HG02943 (cell line): ENCODE results near the gene DLG2.
"Not testable (repeated sequence)": the region's sequence is repeated elsewhere in the genome, so short reads cannot be mapped to it uniquely, and the experiment has no call there.

Source experiments
- ATAC-seq: cut with Tn5 transposase; IDR thresholded peaks from one replicate; pipeline ENCODE4 v1.9.1; 2021; ENCODE audit warnings: mild to moderate bottlenecking, low read depth, moderate library complexity; ENCODE audit not compliant: unreplicated experiment

DLG2 gene

DNA sequence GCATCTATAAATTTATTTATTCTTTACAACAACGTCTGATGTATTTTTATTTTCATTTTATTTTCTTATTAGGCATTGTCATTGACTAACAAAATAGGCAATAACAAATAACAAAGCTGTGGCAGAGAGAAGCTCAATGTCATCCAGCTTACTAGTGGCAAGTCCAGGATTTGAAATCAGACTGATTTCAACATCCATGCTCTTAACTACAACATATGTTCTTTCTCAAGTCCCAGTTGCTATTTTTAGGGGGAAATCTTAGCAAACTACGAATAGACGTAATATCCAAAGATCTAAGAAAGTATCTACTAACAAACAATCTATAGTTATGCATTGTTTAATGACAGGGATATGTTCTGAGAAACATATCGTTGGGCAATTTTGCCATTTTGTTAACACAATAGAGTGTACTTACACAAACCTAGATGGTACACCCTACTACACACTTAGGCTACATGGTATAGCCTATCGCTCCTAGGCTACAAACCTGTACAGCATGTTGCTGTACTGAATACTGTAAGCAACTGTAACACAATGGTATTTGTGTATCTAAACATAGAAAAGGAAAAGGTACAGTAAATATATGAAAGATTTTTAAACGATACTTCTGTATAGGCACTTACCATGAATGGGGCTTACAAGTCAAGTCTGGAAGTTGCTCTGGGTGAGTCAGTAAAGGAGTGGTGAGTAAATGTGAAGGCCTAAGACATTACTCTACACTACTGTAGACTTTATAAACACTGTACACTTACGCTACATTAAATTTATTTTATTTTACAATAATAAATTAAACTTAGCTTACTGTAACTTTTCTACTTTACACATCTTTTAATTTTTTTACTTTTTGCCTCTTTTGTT is 151.3 kb downstream of the DLG2 start:
- ATAC-seq = no peak

DNA sequence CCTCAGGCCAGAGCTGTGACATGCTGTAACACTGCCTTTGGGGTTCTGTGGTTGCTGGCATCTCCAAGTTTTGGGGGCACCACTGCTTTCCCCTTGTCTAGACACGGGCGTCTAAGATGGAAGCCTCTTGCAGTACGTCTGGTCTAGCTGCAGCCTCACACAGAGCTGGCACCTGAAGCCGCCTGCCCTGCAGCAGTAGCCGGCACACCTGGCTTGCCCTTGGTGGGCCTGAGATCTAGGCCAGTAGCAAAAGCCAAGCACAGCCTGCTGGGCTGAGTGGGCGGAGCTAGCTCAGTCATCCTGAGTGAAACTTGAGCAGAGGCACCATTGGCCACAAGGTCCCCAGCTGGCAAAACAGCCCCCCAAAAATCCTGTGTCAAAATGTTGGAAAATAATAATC is 154.2 kb downstream of the DLG2 start:
- ATAC-seq = no peak

DNA sequence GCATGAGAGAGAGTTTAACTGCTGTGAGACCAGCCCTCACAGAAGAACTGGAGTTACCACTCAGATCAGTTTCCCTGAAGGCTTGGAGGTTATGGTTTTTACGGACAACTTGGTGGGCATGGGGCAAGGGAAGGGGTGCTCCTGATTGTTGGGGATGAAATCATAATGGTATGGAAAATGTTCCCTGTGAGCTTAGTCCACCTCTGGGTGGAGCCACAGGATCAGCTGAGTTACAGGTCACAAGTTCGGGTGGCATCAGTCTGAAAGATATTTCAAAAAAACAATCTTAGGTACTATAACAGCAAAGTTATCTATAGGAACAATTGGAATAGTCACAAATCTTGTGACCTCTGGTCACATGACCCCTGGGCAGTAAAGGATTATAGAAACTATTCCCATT is 162.9 kb downstream of the DLG2 start:
- no peak for ATAC-seq

DNA sequence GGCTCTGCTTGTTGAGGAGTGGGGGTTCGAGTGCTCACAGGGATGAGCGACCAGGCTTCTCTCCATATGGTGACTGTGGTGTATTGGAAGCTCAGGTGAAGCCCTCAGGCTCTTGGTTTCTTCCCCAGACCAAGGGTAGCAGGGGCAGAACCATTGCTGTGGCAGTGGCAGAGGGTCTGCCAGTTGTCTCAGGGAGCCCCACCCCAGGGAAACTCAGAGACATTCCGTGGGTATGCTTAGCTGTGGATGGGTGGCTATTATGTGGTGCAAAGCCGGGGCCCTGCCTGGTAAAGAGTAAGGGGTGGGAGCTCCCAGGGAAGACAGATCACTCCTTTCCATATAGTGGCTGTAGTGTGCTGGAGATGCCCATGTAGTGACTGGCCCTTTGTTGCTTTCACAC is 167.8 kb downstream of the DLG2 start:
- no peak for ATAC-seq

DNA sequence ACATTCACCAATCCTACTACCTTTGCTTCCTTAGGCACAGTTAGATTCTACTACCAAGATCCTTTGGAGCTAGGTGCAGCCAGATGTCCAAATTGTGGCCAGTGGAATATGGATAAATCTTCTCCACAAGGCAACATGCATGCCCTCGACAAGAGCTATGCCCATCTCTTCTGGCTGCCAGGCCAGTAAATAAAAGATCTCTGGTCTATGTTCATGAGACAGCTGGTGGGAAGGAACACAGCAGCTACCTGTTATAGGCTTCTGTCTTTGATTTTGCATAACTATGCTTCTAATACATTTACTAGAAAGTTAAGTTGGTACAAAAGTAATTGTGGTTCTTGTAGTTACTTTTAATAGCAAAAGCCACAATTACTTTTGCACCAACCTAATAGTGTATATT is 182.7 kb downstream of the DLG2 start:
- no peak for ATAC-seq

DNA sequence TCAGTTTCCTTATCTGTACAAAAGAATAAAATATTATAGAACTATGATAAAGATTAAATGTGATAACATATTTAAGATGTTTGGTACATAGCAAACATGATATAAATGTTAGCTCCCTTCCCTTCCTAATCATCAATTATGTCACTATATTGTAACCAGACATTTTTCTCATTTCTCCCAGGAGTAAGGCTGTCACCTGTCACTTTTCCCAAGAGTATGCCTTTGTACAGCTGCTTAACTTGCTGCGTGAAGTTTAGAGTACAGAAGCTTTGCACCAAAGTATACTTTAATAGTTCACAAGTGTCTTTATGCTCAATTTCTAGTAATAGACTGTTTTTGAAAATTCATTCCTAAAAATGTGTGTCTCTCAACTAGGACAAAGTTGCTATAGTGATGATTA is 186.9 kb downstream of the DLG2 start:
- ATAC-seq = no peak

DNA sequence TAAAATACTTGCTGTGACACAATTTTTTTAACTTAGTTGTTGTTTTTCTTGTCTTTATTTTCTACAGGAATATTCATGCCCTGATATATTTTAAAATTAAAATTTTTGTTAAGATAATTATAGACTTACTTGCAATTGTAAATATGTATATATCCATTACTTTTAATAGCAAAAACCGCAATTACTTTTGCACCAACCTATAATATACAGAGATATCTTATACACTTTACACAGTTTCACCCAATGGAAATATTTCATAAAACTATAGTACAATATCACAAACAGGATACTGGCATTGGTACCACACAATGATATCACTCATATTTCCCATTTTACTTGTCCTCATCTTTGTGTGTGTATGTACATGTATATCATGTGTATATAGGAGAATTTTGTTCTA is 188.8 kb downstream of the DLG2 start:
- no peak for ATAC-seq

DNA sequence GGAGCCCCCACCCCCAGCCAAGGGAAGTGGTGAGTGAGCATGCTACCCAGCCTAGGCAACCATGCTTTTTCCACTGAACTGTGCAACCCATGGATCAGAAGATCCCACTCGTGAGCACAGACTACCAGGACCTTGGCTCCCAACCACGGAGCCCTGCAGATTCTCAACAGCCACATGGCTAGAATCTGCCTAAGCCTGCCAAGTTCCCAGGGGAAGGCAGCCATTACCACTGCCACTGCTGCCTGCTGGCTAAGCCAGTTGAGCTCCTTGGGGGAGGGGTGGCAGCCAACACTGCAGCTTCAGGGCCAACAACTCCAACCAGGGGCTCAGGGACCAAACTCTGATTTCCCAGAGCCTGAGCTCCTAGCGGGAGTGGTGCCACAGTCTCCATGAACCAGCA is 195.8 kb downstream of the DLG2 start:
- ATAC-seq = no peak

DNA sequence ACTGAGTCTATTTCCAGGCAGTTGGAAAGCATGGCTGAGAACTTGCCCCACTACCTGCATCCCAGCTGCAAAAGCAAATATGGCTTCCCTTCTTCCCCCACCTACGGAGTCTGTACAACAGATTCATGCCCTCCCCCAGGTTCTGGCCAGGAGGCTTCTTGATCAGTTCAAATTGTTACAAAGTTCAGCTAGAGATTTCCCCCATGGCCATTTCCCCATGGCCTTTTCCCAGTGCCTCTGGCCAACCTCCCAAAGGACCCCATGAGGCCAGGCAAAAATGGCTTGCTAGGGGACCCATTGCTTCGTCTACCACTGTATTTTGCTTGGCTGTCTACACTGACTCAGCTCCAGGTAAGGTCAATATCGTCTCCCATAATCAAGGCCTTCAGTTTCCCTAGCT is 203.3 kb downstream of the DLG2 start:
- ATAC-seq = no peak

DNA sequence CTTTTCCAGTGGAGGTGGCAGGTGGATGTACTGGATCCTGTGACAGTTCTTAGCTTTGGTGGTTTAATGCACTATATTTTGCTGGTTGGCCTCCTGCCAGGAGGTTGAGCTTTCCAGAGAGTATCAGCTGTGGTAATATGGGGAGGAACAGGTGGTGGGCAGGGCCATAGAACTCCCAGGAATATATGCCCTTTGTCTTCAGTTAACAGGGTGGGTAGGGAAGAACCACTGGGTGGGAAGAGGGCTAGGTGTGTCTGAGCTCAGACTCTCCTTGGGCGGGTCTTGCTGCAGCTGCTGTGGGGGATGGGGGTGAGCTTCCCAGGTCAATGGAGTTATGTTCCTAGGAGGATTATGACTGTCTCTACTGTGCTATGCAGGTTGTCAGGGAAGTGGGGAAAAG is 203.8 kb downstream of the DLG2 start:
- ATAC-seq = no peak

DNA sequence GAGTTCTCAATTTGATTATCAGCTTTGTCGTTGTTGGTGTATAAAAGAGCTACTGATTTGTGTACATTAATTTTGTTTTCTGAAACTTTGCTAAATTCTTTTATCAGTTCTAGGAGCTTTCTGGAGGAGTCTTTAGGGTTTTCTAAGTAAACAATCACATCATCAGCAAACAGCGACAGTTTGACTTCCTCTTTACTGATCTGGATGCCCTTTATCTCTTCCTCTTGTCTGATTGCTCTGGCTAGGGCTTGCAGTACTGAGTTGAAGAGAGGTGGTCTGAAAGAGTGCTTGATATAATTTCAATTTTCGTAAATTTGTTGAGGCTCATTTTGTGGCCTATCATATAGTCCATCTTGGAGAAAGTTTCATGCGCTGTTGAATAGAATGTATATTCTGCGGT is 213.0 kb downstream of the DLG2 start:
- ATAC-seq = no peak

DNA sequence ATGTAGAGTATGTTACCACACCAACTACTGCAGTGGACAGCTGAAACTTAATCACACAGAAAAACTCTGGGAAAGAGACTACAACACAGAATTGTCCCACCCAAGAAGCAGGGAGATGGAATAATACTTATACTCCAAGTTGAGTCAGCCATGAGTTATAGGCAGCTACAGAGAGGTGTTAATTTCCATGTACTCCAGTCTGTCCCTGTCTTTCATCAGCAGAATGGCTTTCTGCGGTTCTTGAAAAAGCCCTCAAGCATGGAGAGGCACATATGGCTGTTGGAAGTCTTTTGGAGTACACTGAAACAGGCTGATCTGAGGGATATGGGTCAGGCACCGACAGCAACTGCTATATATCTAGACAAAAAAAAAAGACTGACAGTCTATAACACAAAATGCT is 219.5 kb downstream of the DLG2 start:
- no peak for ATAC-seq

DNA sequence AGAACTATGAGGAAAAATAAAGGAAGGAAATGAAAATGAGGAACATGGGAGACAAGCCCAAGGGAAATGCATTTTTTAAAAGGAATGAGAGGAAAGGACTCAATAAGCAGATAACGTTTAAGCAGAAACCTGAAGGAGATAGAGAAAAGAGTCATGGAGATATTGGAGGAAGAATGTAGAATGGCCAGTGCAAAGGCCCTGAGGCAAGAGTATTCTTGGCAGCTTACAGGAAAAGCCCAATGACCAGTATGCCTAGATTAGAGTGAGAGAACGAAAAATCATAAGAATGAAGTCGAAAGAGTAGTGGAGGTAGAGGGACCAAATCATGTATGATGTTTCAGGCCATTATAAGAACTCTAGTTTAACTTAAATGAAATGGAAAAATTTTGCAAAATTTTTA is 220.3 kb downstream of the DLG2 start:
- ATAC-seq = no peak

DNA sequence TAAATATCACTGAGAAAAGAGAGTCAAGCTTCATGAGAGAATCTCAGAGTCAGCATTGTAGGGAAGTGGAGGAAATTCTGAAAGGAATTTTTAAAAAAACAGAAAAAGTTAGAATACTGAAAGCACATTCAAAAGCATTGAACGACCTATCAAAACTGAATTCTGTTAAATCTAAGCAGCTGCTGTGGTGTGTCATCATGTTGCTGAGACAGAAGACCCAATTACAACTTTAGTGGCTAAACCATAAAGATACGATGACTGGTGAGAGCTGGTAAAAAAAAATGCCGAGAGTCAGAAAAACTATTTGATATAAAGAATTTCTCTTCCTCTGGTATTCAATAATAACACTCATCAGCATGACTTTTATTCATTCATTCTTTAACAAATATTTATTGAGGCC is 220.8 kb downstream of the DLG2 start:
- ATAC-seq = no peak

DNA sequence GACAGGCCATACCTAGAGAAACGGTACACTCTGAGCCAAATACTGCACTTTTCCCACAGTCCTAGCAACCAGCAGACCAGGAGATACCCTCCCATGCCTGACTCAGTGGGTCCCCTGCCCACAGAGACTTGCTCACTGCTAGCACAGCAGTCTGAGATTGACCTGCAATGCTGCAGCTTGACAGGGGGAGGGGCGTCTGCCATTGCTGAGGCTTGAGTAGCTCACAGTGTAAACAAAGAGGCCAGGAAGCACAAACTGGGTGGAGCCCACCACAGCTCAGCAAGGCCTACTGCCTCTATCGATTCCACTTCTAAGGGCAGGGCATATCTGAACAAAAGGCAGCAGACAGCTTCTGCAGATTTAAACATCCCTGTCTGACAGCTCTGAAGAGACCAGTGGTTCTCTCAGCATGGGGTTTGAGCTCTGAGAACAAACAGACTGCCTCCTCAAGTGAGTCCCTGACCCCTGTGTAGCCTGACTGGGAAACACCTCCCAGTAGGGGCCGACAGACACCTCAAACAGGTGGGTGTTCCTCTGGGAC is 231.6 kb downstream of the DLG2 start:
- not testable (repeated sequence) for ATAC-seq

DNA sequence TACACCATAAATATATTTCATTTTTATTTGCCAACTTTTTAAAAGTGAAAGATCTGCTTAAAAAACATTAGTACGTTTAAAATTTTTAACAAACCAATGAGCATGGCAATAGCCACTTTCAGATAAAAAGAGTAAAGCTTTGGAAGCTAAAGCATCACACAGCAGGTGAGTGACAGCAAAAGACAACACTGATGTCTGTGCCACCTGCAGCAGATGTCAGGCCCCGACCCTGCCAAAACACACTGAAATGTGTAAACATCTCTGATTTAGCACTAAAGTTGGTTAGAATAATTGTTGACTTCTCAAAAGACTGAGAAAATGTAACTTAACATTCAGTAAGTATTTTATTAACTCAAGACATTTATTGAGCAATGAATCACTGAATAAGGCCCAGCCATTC is 232.9 kb downstream of the DLG2 start:
- ATAC-seq = no peak

DNA sequence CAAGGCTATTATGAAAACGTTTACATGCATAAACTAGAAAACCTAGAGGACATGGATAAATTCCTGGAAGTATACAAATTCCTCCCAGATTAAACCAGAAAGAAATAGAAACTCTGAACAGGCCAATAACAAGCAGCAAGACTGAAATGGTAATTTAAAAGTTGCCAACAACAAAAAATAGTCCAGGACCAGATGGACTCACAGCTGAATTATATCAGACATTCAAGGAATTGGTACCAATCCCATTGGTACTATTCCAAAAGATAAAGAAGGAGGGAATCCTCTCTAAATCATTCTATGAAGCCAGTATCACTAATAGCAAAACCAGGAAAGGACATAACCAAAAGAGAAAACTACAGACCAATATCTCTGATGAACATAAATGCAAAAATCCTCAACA is 236.0 kb downstream of the DLG2 start:
- no peak for ATAC-seq

DNA sequence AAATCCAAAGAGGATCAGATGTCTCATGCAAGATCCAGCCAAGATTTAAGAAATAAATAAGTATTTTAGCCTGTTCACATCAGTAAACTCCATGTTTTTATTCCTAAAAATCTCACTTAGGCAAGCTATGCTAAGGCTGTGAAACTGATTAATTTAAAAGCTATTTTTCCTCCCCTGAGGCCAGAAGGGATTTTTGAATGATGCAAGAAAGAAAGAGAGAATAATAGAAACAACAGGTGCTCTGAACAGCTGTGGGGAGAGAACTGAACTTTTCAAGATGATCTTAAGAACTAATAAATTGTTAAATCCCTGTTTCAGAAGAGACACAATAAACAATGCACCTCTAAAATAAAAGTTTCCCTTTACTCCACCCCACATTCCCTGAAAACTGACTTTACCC is 241.6 kb downstream of the DLG2 start:
- no peak for ATAC-seq

DNA sequence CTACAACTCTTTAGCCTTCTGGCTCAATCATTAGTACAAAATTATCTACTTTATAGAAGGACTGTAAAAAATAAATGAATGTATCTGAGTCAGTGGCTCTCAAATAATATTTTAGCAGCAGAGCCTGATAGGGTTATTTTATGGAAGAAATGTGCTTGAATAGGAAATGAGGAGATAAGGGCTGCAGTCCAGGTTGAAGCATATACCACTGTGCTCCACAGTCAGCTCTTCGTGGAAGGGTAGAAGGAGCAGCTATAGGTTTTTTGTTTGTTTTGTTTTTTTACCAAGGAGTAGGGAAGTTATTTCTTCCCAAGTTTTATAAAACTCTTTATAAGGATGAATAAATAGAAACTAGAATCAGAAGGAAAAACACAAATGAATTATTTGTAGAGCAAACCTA is 242.0 kb downstream of the DLG2 start:
- ATAC-seq = no peak

DNA sequence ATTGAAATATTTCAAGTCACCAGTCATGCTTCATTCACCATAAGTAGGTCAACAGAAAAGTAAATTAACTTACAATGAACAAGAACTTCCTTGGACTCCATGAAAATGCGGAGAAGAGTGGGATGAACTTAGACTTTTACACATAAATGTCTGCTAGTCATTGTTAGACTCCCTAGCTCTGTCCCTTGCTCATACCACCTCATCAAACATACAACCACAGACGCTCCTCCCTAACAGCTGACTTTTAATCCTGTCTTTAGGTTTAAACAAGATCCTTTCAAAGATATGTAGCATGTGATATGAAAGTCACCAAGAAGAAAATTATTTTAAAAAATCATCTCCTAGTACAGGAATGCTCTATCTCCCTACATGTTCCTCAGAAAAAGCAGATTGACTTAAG is 248.1 kb downstream of the DLG2 start:
- no peak for ATAC-seq

DNA sequence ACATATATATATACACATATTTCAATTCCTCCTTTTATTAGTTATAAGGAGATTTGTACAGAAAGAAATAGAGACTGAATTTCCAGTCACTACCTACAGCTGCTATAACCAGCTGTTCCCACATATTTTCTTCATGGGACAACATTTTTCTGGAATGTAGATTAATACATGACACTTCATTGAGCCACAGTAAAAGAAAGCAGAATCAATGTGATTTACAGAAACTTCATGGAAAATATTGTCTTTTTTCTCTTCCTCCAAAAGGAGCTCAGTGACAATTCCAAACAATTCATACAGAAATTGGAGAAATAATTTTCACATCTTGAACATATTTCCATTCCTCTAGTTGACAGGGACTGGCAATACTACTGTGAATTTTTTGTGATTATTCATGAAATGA is 249.2 kb downstream of the DLG2 start:
- no peak for ATAC-seq

DNA sequence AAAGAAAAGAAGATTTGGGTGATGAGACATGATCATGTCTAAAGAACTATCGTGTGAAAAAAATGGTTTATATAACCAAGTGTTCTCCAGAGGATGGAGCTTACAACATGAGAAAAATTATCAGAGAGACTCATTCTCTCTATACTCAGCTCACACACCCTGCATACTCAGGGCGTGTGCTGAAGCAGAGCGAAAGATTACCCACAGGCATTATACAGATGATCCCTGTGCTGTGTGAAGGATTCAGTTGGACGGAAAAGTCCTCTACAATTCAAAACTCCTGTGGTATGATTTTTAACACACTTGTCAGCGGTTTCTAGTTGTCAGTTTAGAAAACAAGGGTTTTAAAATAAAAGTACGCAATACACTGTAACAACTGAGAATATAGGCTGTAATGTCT is 267.3 kb downstream of the DLG2 start:
- no peak for ATAC-seq

DNA sequence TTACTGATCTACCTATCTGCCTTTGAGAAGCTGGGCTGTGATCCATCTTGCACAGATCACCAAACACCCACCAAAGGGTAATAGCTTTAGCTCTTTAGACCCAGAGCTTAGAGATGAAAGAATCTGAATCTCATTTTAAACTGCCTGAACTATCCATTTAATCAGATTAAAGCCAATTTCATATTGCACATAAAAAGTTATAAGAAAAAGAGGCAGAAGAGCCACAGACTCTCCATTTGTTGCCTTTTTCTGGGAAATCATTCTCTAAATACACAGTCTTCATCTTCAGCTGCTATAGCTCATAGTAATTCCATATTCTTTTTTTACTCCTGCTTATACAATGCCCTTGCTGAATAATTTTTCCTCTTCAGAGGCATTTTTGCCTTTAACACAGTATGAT is 271.2 kb downstream of the DLG2 start:
- no peak for ATAC-seq
